K562 (cell line): Measurements from ENCODE around the gene TRAK1.

Experiments
- MCM2 ChIP-seq: fragments of 450-650 bp; IDR thresholded peaks from 2 replicates; pipeline ENCODE4 v1.6.1; 2017; ENCODE audit warnings: low read depth, mild to moderate bottlenecking
- NRF1 ChIP-seq, 2 experiments: fragments of 450-650 bp; IDR thresholded peaks in 1 of 2; conservative IDR thresholded peaks in 1 of 2; 2 replicates each; pipeline ENCODE4 v1.6.1; 2014; ENCODE audit warnings: mild to moderate bottlenecking in 2 of 2
- ZNF140 ChIP-seq: fragments of 250-450 bp; sonication (Bioruptor Pico); IDR thresholded peaks from 2 replicates; pipeline ENCODE4 v1.8.0; 2021; ENCODE audit warnings: moderate library complexity, mild to moderate bottlenecking, inconsistent platforms

DNA sequence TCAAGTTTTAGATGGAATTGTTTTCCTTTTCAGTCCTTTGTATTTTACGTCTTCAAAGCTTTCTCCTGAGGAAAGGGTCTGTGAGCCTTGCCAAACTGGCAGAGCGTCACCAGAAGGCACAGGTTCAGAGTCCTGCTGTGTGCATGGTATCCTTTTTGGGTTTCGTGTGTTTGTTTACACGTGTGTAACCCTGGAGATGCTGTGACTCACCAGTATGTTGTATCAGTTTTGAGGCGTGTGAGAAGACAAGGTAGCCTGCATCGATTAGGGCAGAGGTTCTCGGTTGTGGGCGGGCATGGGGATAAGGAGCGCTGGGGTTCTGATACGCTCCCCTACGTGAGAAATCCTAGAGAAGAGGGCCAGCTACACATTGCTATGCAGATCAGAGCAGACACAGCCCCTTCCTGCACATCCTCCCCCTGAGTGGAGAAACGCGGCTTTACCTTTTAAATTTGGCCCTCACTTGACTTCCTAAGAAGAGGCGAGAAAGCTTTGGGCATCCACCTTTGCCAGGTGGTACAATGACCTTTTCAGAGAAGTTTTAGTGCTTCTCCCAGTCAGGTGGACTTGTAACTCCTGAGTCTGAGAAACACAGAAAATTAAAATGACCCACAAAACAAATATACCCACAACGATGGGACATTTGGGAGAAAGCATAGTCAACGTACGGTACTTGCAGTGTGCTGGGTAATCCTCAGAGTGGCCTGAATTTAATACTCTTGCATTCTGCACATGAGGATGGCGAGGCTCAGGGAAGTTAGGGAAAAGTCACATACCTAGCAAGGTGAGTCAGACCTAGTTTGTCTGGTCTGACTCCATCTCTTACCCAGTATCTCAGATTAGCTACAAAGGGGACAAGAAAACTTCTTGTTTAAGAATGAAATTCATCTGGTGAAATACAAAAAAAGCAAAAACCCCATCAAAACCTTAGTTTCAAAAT is 38.1 kb downstream of the TRAK1 start:
- TF ChIP-seq MCM2 (no peak), ZNF140 (CRISPR knock-in tag) (no peak), NRF1 (conservative IDR thresholded peaks at IDR 0.05 in 1 of 2, IDR thresholded peaks at IDR 0.05 in 1 of 2) (no peak)
